Measurements from ENCODE around the gene TLN1. TPM values are rescaled to one million over a fixed set of nuclear protein-coding genes. Genes with fewer than 3 reads are reported as not detected.

The TLN1 gene
- total and polyA plus RNA-seq, 10 donors = 79.9 to 881 (median 469) TPM

DNA sequence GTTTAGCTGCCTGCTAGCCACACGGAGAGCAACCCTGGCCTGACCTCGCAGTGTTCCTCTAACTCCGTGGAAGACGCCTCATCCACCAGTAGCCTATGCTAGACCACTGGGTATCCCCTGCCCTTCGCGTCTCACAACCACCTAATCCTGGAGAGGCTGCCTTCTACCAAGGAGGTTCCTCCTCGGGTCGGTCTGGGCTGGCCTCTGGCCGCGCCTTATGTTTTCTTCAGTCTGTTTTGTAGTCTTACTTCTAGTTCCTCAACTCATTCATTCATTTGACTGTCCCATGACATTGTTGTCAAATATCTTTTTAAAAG, 40.7 kb downstream of the TLN1 start:
- intact Hi-C loops (cut with DNase I; ENCODE audit: low total_unique reads) = no loop called here
- no peaks in the 10 kb centered on the region for H3K9me3 ChIP-seq
- H3K36me3 ChIP-seq = peaks cover 0 to 11% (median 8%) of the 10 kb centered on the region in 6 donors
- peak overlapping the region in 7 of 8 donors; percentile 84 to 90 (median 86) for H3K27ac ChIP-seq
- TF ChIP-seq POLR2A (IDR thresholded peaks at IDR 0.05) (no peak), POLR2AphosphoS5 (IDR thresholded peaks at IDR 0.05) (no peak)
- TF ChIP-seq, protein P1, sequence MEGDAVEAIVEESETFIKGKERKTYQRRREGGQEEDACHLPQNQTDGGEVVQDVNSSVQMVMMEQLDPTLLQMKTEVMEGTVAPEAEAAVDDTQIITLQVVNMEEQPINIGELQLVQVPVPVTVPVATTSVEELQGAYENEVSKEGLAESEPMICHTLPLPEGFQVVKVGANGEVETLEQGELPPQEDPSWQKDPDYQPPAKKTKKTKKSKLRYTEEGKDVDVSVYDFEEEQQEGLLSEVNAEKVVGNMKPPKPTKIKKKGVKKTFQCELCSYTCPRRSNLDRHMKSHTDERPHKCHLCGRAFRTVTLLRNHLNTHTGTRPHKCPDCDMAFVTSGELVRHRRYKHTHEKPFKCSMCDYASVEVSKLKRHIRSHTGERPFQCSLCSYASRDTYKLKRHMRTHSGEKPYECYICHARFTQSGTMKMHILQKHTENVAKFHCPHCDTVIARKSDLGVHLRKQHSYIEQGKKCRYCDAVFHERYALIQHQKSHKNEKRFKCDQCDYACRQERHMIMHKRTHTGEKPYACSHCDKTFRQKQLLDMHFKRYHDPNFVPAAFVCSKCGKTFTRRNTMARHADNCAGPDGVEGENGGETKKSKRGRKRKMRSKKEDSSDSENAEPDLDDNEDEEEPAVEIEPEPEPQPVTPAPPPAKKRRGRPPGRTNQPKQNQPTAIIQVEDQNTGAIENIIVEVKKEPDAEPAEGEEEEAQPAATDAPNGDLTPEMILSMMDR (IDR thresholded peaks at IDR 0.05 in 8 of 11, conservative IDR thresholded peaks at IDR 0.05 in 3 of 11) = no peak
- H3K4me1 ChIP-seq = peaks cover 0 to 65% (median 24%) of the 10 kb centered on the region in 6 donors
- DNase-seq = no peak
- H3K27me3 ChIP-seq (replicated peaks in 1 of 7) = peaks cover 0 to 7% (median 0%) of the 10 kb centered on the region in 7 donors
- peak overlapping the region; percentile 55 to 83 (median 69) for H3K4me3 ChIP-seq
- 22 to 29% (median 26%) methylated on average over 10 of the region's 10 CpGs for WGBS, 5 donors

DNA sequence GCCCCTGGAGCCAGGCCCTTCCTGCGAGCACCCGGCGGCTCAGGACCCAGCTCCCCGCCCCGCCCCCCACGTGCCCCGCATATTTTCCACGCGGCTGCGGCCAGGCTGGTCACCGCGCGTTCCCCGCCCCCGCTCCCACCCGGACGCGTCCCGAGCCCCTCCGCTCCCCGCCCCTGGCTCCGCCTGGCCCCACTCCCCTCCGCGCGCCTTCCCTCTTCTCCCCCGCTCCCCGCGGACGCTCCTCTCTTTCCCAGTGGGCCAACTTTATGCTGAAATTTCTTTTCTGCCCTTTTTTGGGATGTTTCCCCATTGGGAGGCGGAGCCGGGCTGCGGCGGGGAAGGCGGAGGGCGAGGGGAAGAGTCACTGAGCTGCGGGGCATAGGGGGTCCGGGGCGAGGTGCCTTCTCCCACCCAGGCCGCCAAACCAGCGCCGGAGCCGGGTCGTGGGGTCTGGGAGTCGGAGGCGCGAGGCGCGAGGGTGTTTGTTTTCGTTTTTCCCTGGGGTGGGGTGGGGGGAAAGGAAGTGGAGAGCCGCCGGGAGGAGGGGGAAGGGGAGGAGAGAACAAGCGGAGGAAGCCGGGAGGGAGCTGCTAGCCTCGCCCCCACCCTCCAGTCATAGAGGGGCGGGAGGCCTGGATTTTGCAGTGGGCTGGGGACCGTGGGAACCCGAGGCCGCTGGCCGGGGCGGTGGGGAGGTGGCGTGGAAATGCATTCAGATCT, 41.2 kb downstream of the TLN1 start:
- intact Hi-C loops (cut with DNase I; ENCODE audit: low total_unique reads) = no loop called here
- Histone ChIP-seq H3K4me1 (peaks cover 0 to 65% (median 22%) of the 10 kb centered on the region in 6 donors), H3K36me3 (peaks cover 0 to 6% (median 2%) of the 10 kb centered on the region in 6 donors), H3K27me3 (replicated peaks in 1 of 7) (peaks cover 0 to 7% (median 0%) of the 10 kb centered on the region in 7 donors), H3K9me3 (no peaks in the 10 kb centered on the region), H3K4me3 (peak overlapping the region; percentile 55 to 83 (median 69)), H3K27ac (peak overlapping the region; percentile 48 to 90 (median 86))
- DNase-seq = peak; percentile 86
- TF ChIP-seq POLR2AphosphoS5 (IDR thresholded peaks at IDR 0.05) (peak; percentile 52 to 81 (median 77)), POLR2A (IDR thresholded peaks at IDR 0.05) (no peak)
- 1 to 3% (median 2%) methylated on average over 44 to 61 of the region's 61 CpGs for WGBS, 5 donors

DNA sequence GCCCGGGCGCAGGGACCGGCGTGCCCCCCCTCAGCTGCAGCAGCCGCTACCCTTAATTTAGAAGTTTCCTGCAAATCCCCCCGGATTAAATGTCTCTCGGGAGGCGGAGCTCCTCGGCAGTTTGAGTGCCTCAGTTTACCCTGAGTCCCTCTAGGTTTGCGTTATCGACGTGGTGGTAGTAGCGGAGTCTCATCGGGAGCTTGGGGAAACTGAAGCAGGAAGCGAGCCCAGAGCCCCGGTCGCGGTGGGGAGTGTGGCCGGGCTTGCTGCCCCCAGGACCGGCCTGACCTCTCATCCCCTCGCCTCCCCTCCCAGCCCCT, 41.7 kb downstream of the TLN1 start:
- H3K27me3 ChIP-seq (replicated peaks in 1 of 7) = peaks cover 0 to 7% (median 0%) of the 10 kb centered on the region in 7 donors
- peak overlapping the region; percentile 48 to 90 (median 86) for H3K27ac ChIP-seq
- peak overlapping the region; percentile 55 to 83 (median 69) for H3K4me3 ChIP-seq
- TF ChIP-seq POLR2AphosphoS5 (IDR thresholded peaks at IDR 0.05) (no peak), POLR2A (IDR thresholded peaks at IDR 0.05) (no peak)
- TF ChIP-seq, protein P1 (IDR thresholded peaks at IDR 0.05 in 8 of 11, conservative IDR thresholded peaks at IDR 0.05 in 3 of 11) = no peak
- H3K36me3 ChIP-seq = peaks cover 0 to 4% (median under 1%) of the 10 kb centered on the region in 6 donors
- no peak for DNase-seq
- peaks cover 0 to 64% (median 22%) of the 10 kb centered on the region in 6 donors for H3K4me1 ChIP-seq
- WGBS, 5 donors = 0 to 1% (median 1%) methylated on average over 15 to 21 of the region's 21 CpGs
- intact Hi-C loops (cut with DNase I; ENCODE audit: low total_unique reads) = no loop called here
- H3K9me3 ChIP-seq = no peaks in the 10 kb centered on the region

DNA sequence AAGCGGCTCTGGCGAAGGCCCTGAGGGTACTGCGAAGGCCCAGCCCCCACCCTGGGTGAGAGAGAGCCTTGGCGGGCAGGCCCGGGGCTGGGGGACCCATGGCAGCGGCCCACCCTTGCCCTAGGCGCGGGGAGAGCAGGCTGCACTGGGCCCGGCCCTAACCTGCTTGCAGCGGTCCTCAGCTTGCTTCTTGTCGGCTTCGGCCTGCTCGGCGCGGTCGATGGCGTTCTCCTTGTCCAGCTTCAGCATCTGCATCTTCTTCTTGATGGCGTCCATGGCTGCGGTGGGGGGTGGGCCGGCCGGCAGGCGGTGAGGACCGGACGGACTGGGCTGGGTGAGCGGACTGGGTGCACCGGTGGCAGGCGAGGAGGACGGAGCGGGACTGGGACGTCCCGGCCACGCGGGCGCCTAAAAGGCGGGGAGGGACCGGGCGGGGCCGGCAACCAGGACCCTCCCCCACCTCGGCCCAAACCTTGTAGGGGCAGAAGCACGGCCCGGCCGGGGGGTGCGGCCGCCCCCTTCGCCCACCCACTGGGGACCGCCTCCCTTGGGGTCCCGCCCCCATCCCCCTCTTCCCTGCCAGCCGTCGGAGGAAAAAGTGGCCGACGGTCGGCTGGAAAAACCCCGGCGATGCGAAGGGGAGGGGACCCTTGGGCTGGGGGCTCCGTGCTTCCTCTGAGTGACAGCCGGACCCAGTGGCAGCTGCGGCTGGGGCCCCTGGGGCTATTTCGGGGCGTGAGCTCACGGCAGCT, 42.3 kb downstream of the TLN1 start, which contains the start of gene TPM2:
Gene TPM2, minus strand, starts transcription at position 384 of the 752 bp plus-strand sequence. Its CDS starts 108 bp downstream, at position 276.
- Histone ChIP-seq H3K27ac (peak within 1 kb of the TSS; percentile 48 to 90 (median 86)), H3K27me3 (replicated peaks in 1 of 7) (peaks cover 0 to 7% (median 0%) of the 10 kb centered on the region in 7 donors), H3K9me3 (no peaks in the 10 kb centered on the region), H3K36me3 (peaks cover 0 to 9% (median 3%) of the 10 kb centered on the region in 6 donors), H3K4me3 (peak within 1 kb of the TSS; percentile 55 to 83 (median 69)), H3K4me1 (peaks cover 0 to 64% (median 22%) of the 10 kb centered on the region in 6 donors)
- intact Hi-C loops (cut with DNase I; ENCODE audit: low total_unique reads) = no loop called here
- no peak for DNase-seq
- TF ChIP-seq, protein P1 (IDR thresholded peaks at IDR 0.05 in 8 of 11, conservative IDR thresholded peaks at IDR 0.05 in 3 of 11) = no peak
- TF ChIP-seq POLR2AphosphoS5 (IDR thresholded peaks at IDR 0.05) (peak; percentile 65 to 86 (median 78)), POLR2A (IDR thresholded peaks at IDR 0.05) (no peak)
- WGBS, 5 donors = 27 to 74% (median 37%) methylated on average over 35 to 61 of the region's 61 CpGs

Measured in spleen (tissue), 11 donors.